Activated effector memory CD4-positive, alpha-beta T cell treated with Interleukin-2 at 50 U/mL for 16 hours (primary cell): ENCODE data around the gene CACNA1E.

Source experiments
- DNase-seq: peaks from one replicate; pipeline ENCODE4 v3.0.0-alpha.2; 2020

Gene CACNA1E

DNA sequence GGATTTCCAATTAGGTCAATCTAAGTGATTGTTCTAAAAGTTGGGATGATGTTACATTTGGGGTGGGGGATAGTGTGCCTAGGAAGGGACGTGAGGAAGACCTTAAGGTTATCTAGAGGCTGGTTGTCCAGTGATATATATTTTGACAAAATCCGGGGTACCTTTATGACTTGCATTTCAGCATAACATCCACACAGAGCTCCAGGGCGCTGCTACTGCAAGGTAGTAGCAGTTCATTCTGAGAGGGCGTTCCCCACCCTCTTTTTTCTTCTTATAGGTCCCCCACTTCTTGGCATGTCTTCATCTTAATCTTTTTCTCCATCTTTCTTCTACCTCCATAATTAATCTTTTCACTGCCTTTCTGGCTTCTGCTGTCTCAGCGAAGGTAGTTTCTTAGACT is 161.9 kb downstream of the CACNA1E start:
- DNase-seq, result no peak

DNA sequence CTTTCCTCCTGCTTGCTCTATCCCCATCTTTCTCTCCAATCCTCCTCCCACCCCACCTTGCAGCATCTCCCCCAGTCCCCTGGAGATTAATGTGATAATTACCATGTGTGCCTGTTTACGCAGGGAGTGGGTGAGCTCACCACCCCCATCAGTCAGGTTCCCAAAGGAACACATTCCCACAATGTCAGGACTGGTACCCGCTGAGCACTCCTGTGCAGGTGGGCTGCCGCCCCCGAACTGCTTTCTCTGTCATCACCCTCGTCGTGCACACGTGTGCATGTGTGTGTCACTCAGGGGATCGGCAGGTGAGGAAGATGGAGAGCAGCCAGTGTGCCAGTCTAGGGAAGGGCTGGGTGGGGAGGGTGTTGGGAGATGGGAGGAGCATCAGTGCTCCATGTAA is 163.4 kb downstream of the CACNA1E start:
- no peak for DNase-seq

DNA sequence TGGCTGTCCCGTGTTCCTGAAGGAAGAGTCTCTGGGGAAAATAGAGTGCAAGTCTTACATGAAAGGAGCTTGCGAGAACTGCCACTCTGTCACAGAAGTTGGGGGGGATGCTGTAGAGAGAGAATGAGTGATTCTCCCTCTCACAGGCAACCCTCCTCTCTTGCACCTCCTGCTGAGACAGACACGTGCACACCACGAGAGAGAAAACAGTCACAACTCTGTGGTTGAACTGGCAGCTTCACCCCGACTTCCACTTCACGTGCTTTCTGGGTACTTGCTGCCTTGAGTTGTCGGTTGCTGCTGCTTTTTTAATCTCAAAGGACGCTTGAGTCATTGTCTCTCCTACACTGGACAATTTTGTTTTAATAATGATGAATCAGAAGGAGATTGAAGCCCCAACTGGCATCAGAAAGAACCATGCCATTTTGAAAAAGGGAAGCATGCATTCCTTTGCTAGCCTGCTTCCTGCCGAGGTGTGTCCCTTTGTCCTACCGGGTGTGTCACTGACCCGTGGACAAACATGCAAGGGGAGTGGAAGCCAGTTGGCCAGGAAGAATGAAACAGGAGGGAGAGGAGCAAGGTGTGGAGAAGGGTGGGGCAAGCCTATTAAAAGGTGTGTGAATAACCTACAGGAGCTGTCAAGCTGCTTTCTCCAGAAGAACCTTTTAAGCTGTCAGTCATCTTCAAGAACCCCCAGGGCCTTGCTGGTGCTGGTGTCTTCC is 164.2 kb downstream of the CACNA1E start:
- DNase-seq, result no peak

DNA sequence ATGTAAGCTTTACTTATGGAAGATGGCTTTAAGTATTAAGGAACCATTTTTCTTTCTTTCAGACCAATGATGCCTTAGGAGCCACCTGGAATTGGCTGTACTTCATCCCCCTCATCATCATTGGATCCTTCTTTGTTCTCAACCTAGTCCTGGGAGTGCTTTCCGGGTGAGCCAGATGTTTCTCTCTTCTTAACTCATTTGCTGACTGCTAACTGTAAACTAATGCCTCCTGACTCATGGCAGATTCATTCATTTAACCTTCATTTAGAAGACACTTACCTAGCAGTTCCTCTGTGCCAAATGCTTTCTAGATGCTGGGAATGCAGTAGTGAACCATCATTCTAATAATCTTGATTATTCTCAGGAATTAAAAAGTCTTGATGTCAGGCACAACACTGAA is 168.0 kb downstream of the CACNA1E start:
- no peak for DNase-seq

DNA sequence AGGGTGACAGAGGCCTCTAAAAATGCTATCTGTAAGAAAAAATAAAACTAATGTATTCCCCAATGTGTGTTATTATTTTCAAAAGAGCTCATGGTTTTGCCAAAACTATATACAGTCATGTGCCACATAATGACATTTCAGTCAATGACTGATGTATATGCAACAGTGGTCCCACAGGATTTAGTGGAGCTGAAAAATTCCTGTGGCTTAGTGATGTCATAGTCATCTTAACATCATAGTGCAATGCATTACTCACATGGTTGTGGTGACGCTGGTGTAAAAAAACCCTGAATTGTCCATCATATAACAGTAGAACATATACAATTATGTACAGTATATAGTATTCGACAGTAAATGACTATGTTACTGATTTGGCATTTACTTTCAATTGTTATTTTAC is 172.4 kb downstream of the CACNA1E start:
- DNase-seq, result no peak

DNA sequence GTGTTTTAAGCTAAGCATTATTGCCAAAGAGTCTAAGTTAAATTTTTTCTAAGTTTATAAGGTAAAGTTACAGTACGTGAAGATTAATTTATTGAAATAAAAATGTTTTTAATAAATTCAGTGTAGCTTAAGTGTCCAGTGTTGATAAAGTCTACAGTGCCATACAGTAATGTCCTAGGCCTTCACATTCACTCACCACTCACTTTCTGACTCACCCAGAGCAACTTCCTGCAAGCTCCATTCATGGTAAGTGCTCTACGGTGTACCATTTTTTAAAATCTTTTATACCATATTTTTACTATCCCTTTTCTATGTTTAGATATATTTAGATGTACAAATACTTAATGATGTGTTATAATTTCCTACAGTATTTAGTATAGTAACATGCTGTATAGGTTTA is 173.2 kb downstream of the CACNA1E start:
- DNase-seq, result no peak

DNA sequence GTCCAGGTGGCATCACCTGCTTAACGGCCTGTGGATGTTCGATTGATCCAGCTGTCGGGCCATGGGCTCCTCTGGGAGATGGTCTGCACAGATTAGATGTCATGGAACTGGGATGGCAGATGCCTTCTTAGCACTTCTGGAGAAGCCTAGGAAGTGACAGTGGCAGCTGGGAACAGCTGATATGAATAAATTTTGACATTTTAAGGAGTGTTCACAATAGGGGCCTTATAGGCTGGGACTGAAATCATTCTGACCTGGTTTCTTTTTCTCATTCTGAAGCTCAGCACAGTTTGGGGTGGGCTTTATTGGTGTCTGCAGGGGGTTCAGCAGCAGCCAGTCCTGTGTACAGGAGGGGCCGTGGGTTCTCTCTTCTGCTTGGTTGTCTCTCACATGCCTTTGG is 175.3 kb downstream of the CACNA1E start:
- DNase-seq, result no peak

DNA sequence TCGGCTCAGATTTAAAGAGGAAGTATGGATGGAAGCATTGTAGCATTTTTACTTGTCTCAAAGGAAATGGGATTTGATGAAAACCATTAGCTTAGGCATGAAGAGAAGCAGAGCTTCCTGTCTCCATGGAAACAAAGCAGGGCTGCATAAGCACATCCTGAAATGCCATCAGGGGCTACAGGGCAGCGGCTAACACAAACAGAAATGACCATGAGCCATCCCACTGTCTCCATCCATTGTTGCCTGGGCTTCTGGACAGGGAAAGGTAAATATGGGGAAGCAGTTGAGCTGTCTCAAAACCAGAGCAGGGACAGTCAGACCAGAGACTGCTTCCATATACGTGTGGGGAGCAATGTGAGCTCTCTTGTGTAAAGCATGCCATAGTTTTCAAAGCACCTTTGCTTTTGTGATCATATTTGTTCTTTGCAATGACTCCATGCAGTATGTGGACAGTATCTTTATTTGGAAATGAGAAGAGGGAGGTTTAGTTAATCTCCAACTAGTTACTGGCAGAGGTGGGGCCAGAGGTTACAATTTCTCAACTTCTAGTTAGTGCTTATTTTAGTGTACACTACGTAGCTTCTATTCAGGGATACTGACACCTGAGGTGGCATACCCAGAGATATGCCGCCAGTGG is 176.1 kb downstream of the CACNA1E start:
- no peak for DNase-seq

DNA sequence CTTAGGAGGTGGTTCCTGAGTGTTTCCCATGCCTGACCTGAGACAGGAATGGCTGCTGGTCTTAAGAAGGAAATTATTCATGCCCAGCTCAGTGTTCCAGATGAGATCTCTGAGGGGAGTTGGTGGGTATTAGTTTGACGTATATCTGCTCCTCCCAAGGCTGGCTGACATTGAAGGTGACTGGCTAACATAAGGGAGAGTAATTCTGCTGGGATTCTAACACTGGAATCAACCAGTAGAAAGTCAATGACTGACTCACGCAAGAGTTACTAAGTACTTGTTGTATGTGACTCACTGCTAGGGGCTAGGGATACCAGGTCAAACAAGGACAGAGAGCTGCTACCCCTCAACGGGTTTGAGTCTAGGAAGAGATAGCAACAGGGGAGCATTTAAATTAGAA is 177.3 kb downstream of the CACNA1E start:
- DNase-seq, result no peak

DNA sequence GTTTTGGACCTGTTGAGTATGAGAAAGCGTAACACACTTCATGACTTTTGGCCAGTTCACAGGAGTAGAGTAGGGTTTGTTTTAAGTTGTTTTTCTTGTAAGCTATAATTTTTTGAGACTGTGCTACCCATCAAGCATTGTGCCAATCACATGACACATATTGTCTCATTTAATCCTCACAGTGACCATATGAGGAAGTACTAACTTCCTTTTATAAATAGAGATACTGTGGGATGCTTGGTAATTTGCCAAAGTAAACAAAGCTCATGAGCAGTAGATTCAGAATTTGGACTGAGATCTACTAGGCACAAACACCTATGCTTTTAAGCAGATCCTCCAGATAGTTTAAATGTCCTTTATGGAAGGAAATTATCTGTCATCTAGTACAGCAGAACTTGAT is 178.3 kb downstream of the CACNA1E start:
- DNase-seq, result no peak

DNA sequence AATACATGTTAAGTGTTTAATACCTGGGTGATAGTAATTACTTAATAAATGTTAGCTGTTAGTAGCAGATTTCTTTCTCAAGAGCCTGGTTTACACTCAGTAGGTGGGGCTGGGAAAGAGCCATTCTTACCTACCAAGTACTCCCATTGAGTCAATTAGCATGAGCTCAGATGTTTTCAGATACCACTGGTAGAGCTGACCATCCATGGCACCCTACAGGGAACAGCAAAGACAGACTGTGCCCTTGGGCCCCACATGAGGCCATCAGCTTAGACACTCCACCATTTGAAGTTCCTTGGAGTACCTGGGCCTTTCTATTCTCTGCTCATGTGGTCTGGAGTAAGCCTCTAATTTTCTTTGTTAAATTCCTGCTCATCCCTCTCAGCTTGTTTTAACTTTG is 179.3 kb downstream of the CACNA1E start:
- DNase-seq, result no peak

DNA sequence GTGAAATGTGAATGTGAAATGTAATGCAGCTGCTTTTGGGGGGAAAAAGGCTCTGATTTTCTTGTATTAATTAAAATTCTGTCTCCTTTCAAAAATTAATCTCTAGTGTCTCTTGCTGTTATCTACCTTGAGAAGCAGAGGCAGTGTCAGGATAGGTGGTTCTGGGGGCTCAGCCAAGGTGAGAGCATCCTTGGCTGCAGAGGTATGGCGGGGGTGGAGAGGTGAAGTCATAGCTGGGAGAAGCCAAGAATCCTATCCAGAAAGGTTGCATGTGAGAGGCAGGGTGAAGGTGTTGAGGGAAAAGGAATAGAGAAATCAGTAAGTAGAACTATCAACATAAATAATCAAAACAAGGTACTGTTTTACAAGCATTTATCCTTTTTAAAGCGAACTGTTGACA is 181.2 kb downstream of the CACNA1E start:
- no peak for DNase-seq

DNA sequence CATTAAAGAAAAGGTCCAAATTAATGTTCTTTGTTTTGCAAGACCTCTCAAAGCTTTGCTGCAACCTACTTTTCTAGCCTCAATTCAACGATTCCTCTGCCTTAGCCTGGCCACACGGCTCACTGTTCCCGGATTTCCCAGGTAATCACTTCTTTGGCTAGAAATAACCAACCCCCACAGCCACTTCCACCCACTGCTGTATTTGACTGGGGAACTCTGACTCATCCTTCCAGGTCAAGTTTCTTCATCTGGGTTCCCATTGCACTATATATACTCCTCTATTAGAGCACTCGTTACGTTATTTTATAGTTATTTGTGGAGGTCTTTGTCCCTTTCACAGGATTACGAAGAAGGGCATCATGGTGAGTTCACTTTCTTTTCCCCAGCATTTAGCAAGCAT is 185.9 kb downstream of the CACNA1E start:
- no peak for DNase-seq

DNA sequence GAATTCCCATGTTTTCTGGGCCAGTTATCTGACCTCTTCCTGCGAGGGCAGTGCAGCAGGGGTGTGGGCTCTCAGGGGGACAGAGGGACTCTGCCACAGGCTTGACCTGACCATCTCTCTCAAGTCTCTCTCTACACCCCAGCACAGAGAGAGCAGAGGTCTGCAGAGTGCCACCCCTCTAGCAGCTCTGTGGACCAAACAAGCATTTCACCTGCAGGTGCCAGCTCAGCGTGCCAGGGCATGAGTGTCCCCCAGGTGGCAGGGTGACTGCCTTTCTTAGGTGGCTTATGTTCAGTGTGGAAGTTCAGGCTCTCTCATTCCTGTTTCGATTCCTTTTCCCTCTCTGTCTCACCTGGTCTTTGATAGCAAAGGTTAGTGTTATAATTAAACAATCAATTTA is 191.3 kb downstream of the CACNA1E start:
- DNase-seq, result no peak

DNA sequence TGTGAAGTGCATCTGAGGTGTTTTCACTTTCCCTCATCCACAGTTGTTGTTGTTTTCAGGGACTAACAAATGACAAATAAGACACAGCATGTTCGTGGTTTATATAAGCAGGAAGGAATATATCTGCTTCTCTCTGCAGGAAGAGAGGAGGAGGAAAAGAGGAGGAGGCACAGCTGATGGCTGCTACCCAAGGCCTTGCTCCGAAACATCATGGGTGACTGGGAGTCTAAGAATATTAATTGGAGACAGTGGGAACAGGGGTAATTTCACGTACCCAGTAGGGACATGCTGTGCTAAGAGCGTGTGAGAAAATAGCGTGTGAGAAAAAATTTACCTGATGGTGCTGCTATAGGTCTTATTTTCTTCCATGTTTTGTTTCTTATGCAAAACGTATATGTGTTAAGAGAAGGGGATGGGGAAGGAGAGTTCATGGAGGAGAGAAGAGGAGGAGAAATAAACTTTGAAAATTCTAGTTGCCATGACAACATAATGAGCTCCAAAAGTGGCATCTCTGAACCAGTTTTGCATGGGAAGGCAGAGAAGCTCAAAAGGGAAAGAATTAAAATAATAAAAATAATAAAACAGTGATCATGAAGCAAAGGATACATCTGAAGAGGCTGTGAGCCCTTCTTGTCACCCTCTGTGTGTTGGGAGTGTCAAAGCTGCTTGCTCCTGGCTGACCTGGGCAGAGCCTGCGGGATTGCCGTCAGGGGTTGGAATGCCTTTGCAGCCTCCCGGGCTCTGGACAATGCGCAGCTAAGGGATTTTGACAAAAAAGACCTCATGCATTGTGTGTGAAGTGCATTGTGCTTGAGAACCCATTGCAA is 192.0 kb downstream of the CACNA1E start:
- no peak for DNase-seq

DNA sequence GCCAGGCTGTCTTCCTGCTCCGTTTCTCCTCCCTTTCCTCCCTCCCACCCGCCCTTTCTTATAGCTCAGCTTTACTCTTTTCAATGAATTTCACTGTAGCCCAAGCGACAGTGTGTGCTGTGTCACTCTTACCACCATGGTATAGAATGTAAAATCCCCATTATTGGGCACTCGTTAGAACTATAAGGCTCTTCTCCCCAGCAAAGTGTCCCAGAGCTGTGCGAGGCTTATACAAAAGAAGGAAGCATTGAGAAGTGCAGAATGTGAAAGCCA is 192.5 kb downstream of the CACNA1E start:
- DNase-seq, result no peak

DNA sequence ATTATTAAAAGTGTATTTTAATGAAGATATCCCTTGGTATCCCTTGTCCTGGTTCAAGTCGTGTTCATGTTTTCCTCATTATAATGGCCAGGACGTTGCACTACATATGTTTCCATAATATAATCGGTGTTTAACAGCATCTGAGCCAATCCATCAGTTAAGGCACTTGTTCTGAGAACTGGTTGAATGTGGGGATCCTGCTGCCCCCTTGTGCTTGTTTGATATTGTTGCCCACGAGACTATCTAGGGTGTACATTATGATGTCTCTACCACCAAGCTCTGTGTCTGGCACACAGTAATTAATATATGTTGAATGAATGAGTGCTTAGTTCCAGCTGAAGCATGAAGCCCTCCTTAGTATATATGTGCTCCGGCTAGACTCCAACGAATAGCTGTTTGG is 193.0 kb downstream of the CACNA1E start:
- no peak for DNase-seq

DNA sequence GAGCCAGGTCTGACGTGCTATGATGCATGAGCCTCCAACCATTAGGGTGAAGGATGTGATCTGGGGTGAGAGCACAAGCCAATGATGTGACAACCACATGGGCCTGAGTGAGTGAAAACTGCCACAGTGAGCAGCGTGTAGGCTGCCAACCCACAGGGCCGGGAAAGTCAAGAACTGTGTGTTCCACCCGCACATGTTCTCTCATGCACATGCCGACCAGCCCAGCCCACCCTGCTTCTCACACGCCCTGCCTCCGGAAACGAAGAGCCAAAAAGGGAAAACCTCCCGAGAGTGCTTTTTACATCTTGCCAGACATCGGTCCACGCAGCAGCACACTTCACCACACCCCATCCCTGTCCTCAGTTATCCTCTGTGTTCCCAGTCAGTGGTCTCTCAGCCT is 197.0 kb downstream of the CACNA1E start:
- no peak for DNase-seq

DNA sequence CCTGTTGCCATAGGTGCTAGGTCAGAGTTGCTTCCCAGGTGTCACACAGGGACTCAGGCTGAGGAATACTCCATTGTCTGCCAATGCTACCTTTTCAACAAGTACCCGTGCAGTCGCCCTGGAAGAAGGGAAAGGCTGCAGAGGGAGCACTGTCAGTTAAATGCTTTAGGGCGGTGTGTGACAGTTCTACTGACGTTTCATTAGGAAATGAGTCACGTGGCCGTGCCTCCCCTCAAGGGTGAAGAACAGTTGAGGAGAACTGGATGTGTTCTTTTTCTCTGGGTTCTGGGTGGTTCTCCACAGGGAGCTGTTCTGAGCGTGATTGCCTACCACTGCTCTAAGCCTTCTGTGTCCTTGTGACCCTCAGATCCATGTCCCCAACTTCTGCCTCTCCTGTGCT is 197.6 kb downstream of the CACNA1E start:
- DNase-seq, result no peak

DNA sequence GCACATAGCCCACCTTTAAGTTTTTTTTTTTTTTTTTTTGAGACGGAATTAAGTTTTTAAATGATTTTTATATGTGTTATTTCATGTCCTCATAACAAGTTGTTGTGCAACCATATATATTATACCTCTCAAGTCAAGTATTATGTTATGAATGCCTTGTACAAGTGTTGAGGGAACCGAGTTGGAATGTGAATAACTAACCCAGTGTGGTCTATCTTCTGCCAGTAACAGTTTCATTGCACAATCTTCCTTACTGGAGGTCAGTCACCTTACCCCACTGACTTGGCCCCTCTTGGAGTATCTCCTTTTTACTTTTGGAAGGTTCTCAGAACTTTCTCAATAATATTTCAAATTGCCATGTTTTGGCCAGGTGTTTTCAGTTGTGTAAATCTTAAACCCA is 201.9 kb downstream of the CACNA1E start:
- no peak for DNase-seq

DNA sequence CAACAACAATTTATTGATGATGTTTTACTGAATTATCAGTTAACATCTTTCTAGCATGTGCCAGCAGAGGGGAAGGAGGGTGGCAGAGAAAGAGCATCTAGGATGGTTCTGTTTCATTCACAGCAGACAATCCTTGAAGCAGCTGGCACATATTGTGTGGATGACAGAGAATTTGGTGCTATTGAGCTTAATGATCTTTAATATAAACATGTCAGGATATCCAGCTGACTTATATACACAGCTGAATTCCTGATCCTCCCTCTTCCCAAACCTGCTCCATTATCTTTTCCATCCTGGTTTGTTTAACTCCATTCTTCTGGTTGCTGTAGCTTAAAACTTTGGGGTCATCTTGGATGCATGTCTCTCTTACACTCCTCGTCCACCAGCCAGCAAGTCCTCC is 218.6 kb downstream of the CACNA1E start:
- no peak for DNase-seq

DNA sequence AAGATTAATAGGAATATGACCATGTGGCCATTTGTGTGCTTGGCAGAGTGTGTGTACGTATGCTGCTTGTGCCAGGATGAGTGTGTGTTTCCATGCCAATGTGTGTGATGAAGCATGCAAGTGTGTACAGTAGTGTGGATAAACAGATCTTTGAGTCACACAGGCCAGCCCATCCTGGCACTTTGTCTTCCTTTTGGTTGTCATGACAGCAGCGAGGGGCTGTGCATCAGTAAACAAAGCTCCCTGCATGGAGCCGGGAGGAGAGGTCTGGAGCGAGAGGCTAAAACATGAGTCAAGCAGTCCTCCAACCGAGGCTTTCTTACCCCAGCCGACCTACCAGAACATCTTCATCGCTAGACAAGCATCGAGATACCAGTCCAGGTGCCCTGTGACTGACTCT is 221.2 kb downstream of the CACNA1E start:
- no peak for DNase-seq

DNA sequence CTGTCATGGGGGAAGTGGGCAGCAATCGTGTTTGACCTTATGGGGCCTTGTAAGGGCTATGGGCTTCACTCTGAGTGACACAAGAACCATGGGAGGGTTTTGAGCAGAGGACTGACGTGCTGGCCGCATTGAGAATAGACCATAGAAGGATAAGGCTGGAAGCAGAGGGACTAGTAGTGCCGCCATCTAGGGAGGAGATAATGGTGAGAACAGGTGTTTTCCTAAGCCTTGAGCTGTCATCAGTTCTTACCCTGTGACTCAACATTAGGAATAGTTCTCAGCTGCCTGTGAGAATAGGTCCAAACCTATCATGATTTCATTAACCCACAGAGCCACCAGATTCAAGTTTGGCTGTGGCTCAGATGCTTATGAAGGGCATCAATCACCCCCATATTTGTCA is 228.5 kb downstream of the CACNA1E start:
- no peak for DNase-seq

DNA sequence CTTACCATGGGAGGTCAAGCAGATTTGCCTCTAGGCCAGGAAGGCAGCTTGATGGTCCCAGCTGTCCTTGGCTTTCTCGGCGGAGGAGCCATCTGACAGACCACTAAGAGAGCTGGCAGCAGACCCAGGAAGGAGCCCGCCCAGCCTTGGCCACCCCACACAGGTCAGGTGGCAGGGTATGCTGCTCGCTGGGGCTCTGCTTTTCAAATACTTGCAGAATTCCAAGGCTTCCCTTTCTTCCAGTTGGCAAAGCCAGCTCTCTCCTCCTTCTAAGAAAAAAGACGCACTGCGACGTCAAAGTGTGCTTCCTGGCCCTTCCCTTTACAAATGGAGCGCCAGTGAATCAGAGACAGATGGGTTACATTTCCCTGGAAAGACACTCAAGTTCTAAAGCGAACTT is 229.4 kb downstream of the CACNA1E start:
- no peak for DNase-seq

DNA sequence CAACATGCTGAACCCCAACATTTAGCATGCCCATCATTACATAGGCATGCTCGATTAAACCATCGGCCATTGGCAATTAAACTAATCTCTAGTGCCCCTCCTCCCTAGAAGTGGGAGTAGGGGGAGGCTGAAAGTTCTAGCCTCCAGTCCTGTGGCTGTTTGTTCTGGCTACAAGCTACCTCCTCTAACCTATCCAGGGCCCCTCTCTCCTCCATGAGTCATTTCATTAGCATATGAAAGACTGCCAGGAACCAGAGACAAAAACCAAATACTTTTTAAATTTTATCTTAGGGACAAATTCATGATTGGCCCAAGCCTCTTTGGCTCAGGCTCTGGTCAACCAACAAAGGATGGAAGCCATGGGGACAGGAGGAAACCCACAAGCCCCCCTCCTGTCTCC is 231.1 kb downstream of the CACNA1E start:
- no peak for DNase-seq
